Measurements from ENCODE around the gene GID4.

The GID4 gene

DNA sequence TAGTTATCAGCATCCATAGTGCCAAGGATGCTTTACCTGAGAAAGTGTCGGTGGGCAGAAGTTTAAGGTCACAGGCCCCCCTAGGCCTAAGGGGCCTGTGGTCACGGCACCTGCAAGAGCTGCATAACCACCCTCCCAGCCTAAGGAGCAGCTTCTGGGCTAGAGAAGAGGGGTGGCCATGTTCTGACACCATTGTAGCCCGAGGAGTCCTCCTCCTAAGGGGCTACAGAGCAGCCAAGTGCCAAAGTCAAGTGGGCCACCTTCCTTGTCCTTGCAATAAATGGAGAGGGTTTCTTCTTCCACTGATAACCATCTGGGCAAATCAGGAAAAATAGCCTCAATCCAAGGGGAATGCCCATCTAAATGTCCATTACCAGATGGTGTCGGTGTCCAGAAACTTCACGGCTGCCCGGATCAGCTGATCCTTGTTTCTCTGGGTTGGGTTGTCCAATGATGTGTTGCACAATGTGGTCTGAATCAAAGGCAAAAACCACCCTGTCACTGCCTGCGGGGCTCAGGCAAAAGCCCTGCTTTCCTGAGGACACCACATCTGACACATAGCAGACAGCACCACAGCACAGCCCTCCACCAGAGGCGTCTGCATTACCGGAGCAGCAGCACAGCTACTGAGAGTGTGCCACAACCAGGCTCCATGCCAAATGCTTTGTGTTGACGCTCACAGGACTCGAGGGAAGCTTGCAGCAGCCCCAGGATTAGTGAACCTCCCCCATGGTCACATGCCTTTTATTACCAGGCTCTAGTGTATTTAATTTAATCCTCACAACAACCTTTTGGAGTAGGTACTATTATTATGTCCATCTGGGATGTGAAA is 13.0 kb upstream of the GID4 start:
- H3K27me3 Mint-ChIP-seq, result no peaks in the 10 kb centered on the region
- H3K9me3 Mint-ChIP-seq, result no peaks in the 10 kb centered on the region
- no peak overlapping the region for H3K4me3 Mint-ChIP-seq
- ATAC-seq (replicated peaks), result no peak
- H3K4me1 Mint-ChIP-seq, result peaks cover 0 to 5% of the 10 kb centered on the region in 2 donors
- H3K36me3 Mint-ChIP-seq, result peaks cover 12% of the 10 kb centered on the region in 2 donors
- no peak overlapping the region for H3K27ac Mint-ChIP-seq
- no peak for DNase-seq

DNA sequence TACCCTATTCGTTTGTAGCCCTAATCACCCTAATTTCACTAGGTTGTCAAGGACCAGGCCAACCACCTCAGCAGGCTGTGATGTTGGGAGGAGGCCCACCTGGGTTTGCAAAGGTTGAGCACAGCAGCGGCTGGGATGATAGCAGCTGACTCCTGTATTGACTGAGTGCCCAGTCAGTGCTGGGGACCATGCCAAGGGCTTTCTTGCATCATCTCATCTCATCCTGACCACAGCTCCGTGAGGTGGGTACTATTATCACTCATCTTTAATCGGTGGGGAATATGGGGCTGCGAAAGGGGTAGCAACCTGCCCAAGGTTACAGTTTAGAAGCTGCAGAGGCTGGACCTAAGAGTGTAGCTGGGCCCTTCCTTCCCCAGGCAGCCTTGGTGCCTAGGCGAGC is 11.9 kb upstream of the GID4 start:
- no peak for ATAC-seq (replicated peaks)
- DNase-seq, result no peak
- no peaks in the 10 kb centered on the region for H3K9me3 Mint-ChIP-seq
- no peak overlapping the region for H3K4me3 Mint-ChIP-seq
- H3K27me3 Mint-ChIP-seq, result no peaks in the 10 kb centered on the region
- peaks cover 8 to 11% of the 10 kb centered on the region in 2 donors for H3K4me1 Mint-ChIP-seq
- H3K36me3 Mint-ChIP-seq, result peaks cover 7% of the 10 kb centered on the region in 2 donors
- H3K27ac Mint-ChIP-seq, result no peak overlapping the region

DNA sequence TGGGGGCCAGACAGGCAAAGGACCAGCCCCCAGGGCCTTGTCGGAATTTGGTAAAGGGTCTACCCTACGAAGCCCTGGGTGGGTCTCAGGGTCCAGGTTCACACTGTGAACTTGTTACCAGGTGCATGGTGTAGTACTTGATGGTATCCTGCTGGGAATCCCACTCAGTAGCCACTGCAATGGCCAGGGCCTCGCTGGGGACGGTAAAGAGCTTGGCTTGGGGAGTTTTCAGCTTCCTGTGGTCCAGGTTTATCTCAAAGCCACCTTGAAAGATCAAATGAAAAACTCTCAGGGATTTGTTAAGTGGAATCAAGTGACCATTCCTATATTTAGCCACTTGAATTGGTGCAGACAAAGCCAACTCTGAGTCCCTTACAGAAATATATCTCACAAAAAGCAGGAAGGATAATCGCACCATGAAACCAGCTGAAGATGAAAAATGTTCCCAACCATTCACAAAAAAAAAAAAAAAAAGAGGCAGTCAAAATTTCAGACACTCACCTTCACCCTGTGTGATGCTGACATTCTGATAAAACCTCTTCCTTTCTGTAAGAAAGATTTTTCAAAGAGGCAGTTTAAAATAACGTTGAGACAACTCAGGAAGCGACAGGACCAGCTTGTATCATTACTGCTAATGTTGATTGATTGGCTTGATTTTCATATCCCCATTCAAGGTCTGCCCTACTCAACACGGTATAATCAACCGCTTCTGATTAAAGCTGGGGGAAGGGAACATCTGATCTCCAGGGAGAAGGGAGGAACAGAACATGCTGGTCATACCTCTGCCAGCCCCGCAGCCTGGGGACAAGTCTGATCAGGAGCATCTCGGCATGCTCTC is 10.9 kb upstream of the GID4 start:
- H3K4me3 Mint-ChIP-seq, result no peak overlapping the region
- H3K27ac Mint-ChIP-seq, result no peak overlapping the region
- H3K36me3 Mint-ChIP-seq, result peaks cover 7 to 11% of the 10 kb centered on the region in 2 donors
- DNase-seq (no peak), ATAC-seq (replicated peaks) (no peak)
- H3K27me3 Mint-ChIP-seq, result no peaks in the 10 kb centered on the region
- peaks cover 18% of the 10 kb centered on the region in 2 donors for H3K4me1 Mint-ChIP-seq
- no peaks in the 10 kb centered on the region for H3K9me3 Mint-ChIP-seq

DNA sequence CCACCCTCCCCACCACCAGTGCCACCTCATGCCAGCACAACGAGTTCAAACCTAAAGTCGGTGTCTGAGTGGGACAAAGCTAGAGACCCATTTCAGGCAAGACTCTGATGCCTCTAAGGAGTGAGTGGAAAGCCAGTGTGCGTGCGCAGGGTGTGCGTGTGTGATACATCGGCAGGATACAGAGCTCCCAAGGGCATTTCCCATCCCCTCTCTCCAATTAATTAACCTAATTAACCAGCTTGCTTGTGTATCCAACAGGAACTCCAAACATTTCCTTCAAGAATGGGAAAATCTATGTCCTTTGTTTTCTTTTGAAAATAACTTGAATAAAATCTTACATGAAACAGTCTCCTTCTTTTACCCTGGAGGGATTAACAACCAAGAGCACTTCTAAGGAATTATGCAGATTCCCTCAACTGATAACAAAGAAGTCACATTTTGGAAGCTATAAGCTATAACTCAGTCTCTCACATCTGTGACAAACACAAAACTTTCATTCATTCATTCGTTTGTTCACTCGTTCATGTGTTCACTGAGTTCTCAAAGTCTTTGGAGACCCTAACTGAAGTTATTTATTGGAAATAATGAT is 10.2 kb upstream of the GID4 start:
- DNase-seq, result no peak
- Mint-ChIP-seq H3K27ac (no peak overlapping the region), H3K27me3 (no peaks in the 10 kb centered on the region), H3K4me3 (no peak overlapping the region), H3K4me1 (peaks cover 24 to 26% of the 10 kb centered on the region in 2 donors), H3K9me3 (no peaks in the 10 kb centered on the region), H3K36me3 (peaks cover 7 to 11% of the 10 kb centered on the region in 2 donors)
- no peak for ATAC-seq (replicated peaks)

DNA sequence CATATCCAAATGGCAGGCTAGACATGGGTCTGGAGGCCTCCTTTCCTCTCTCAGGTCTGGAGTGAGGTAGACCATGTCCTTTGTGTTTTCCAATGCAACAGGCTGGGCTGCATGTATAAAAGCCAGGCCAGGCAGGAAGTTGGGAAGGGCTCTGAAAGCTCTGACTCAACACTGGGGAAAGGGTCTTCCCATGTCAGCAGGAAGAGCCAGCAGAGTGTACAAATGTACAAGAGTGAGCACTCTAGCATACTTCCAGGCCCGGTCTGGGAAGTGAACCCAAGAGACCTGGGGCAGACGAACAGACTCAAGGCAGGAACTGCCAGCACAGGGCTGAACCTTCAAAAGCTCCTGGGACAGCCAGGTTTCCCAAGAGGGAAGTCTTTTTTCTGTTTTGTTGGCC is 7.3 kb upstream of the GID4 start:
- peak overlapping the region; percentile 14 for H3K27ac Mint-ChIP-seq
- H3K27me3 Mint-ChIP-seq, result no peaks in the 10 kb centered on the region

DNA sequence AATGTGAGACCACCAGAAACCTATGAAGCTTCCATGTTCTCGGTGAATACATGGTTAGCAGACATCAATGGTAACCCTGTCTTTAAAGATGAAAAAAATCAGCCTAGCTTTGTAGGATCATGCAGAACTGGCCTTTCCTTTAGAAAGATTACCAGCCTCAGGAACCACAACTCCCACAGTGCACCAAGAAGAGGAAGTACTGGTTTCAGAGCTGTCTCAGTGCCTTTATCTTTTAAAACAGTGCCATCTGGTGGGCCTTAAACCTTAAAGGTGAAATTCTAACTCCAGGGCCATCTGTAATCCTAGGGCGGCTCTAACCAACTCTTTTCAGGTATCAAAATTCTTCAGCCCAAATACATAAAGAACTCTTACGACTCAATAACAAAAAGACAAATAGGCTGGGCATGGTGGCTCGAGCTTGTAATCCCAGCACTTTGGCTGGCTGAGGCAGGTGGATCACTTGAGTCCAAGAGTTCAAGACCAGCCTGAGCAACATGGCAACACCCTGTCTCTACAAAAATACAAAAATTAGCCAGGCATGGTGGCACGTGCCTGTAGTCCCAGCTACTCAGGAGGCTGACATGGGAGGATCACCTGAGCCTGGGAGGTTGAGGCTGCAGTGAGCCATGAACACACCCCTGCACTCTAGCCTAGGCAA is 5.6 kb upstream of the GID4 start:
- peaks cover 36 to 53% of the 10 kb centered on the region in 2 donors for H3K4me1 Mint-ChIP-seq
- ATAC-seq (replicated peaks) (peak; percentile 82 to 85), DNase-seq (peak; percentile 47)
- H3K4me3 Mint-ChIP-seq, result no peak overlapping the region
- peaks cover 8 to 12% of the 10 kb centered on the region in 2 donors for H3K36me3 Mint-ChIP-seq
- no peaks in the 10 kb centered on the region for H3K27me3 Mint-ChIP-seq
- peak overlapping the region; percentile 69 for H3K27ac Mint-ChIP-seq
- no peaks in the 10 kb centered on the region for H3K9me3 Mint-ChIP-seq

More for the DNA sequence above, 7.3 kb upstream of the GID4 start:
- ATAC-seq (replicated peaks) (no peak), DNase-seq (no peak)
- Mint-ChIP-seq H3K4me3 (no peak overlapping the region), H3K4me1 (peaks cover 24 to 38% of the 10 kb centered on the region in 2 donors), H3K36me3 (peaks cover 9 to 12% of the 10 kb centered on the region in 2 donors), H3K9me3 (no peaks in the 10 kb centered on the region)

DNA sequence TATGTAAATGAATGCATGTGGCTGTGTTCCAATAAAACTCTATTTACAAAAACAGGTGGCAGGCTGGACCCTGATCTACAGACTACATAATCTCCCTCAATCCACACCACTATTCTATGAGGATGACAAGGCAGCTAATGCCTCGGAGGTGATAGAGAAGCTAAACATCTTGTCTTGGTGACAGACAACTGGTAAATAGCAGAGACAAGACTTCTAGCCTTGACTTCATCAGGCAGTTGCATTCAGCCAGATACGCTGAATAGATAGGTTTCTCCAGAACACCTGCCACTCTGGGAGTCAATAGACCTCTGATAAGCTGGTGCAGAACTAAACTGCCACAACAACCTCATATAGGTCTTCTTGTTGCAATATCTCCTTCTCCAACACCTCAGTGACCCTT is 3.5 kb upstream of the GID4 start:
- no peak overlapping the region for H3K27ac Mint-ChIP-seq
- H3K4me1 Mint-ChIP-seq, result peaks cover 43 to 63% of the 10 kb centered on the region in 2 donors

DNA sequence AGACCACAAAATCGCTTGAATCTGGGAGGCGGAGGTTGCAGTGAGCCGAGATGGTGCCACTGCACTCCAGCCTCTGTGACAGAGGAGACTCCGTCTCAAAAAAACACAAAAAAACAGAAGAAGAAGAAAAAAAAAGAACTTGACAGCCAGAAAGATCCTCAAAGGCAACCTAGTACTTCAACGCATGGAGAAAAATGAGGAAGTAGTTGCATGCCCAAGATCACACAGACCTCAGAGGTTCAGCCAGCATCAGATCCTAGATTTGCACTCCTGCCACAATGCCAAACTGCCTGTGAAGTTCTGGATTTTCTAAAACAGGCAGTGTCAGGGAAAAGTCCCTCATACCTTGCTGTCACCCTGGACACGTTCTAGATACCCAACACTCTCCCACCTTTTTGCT is 1.7 kb upstream of the GID4 start:
- peaks cover 8 to 11% of the 10 kb centered on the region in 2 donors for H3K36me3 Mint-ChIP-seq
- peak overlapping the region; percentile 84 for H3K27ac Mint-ChIP-seq
- ATAC-seq (replicated peaks), result no peak
- H3K27me3 Mint-ChIP-seq, result no peaks in the 10 kb centered on the region
- peaks cover 46 to 69% of the 10 kb centered on the region in 2 donors for H3K4me1 Mint-ChIP-seq
- peak overlapping the region; percentile 83 to 87 for H3K4me3 Mint-ChIP-seq
- no peak for DNase-seq
- no peaks in the 10 kb centered on the region for H3K9me3 Mint-ChIP-seq

More for the DNA sequence above, 3.5 kb upstream of the GID4 start:
- H3K4me3 Mint-ChIP-seq, result no peak overlapping the region
- H3K36me3 Mint-ChIP-seq, result peaks cover 8 to 12% of the 10 kb centered on the region in 2 donors
- no peaks in the 10 kb centered on the region for H3K27me3 Mint-ChIP-seq
- no peaks in the 10 kb centered on the region for H3K9me3 Mint-ChIP-seq
- DNase-seq (no peak), ATAC-seq (replicated peaks) (no peak)

DNA sequence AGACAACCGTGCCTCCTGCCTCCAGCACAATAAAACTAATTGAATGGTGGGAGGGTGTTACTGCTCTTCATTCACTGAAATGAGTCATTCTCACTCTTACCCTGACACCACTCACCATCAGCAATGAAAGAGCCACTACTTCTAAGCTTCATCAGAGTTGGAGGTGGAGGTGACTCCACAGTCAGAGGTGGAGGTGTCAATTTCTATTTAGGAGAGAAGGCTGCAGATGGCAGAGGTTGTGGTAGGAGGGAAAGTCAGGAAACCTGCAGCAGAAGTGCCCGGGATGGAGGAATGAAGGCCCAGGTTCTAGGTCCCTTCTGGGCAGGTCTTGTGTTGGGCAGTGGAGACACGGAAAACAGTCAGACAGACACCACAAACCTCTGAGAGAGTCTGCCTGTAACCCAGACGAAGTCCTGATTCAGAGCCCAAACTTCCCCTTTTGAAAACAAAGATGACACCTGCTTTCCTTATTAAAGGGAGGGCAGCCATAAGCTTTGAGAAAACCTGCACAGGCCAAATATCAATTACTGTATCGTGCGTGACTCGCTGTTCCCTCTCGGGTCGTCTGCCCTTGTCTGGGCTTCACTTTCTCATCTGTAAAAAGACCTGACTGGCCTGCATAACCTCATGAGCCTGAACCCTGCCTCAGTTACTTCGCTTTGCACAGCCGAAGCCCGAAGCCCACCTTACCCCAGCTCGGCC is 908 bp upstream of the GID4 start:
- H3K9me3 Mint-ChIP-seq, result no peaks in the 10 kb centered on the region
- H3K27me3 Mint-ChIP-seq, result no peaks in the 10 kb centered on the region
- DNase-seq, result peak; percentile 42
- H3K4me1 Mint-ChIP-seq, result peaks cover 43 to 66% of the 10 kb centered on the region in 2 donors
- peak; percentile 49 to 56 for ATAC-seq (replicated peaks)
- peak overlapping the region; percentile 83 to 87 for H3K4me3 Mint-ChIP-seq
- H3K27ac Mint-ChIP-seq, result peak overlapping the region; percentile 84
- H3K36me3 Mint-ChIP-seq, result peaks cover 8 to 11% of the 10 kb centered on the region in 2 donors

DNA sequence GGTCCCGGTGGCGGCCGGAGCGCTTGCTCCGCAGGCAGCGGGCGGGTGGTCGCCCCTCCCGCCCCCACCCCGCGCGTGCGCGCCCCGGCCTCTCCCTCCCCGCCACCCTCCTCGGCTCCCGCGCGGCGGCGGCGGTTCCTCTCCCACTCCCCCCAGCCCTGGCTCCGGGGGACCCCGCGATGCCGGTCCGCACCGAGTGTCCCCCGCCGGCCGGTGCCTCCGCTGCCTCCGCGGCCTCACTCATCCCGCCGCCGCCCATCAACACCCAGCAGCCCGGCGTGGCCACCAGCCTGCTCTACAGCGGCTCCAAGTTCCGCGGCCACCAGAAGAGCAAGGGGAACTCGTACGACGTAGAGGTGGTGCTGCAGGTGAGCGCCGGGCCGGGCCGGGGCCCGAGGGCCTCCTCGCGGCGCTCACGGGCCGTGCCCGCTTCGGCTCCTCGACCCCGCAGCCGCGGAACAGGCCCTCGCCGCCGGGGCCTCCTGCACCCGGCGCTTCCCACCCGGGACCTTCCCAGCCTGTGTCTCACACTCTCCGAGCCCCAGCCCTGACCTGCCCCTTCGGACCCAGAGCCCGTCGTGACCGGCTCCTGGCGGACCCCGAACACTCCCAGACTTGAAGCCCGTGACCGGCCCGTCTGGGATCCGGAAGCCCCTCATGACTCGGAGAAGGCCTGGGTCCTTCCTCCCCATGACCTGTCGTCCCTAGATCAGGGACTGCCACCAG is 490 bp downstream of the GID4 start:
- Mint-ChIP-seq H3K27me3 (no peaks in the 10 kb centered on the region), H3K9me3 (no peaks in the 10 kb centered on the region), H3K4me3 (peak overlapping the region; percentile 83 to 91), H3K27ac (peak overlapping the region; percentile 94), H3K4me1 (peaks cover 37 to 59% of the 10 kb centered on the region in 2 donors), H3K36me3 (peaks cover 8 to 11% of the 10 kb centered on the region in 2 donors)
- ATAC-seq (replicated peaks), result peak; percentile 35 to 41
- no peak for DNase-seq

DNA sequence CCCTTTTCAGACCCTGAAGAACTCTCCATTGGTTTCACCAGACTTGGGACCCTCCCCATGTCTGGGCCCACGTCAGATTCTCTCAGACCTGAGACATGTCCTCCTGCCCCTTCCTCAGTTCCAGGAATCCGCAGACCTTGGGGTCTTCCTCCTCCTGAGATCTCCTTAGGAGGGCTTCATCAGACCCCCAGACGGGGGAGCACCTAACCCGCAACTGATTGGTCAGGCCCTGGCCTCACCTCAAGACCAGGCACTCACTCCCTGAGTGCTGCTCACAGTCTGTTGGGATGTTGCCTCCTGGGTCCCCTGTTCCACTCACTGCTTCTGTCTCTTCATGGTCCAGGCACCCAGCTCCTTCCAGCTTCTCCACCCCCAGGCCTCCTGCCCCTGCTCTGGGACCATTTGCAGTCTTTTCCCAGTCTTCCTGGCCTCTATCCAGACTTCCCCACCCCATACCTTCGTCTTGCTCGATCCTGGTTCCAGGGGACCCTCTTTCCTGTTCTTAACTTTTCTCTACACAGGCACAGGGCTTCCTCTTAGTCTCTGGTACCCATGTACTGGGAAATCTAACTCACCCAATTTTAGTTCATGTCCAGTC is 1.2 kb downstream of the GID4 start:
- DNase-seq (no peak), ATAC-seq (replicated peaks) (no peak)
- Mint-ChIP-seq H3K27me3 (no peaks in the 10 kb centered on the region), H3K4me1 (peaks cover 37 to 59% of the 10 kb centered on the region in 2 donors), H3K4me3 (peak overlapping the region; percentile 83 to 91), H3K27ac (peak overlapping the region; percentile 94), H3K9me3 (no peaks in the 10 kb centered on the region), H3K36me3 (peaks cover 8 to 11% of the 10 kb centered on the region in 2 donors)

DNA sequence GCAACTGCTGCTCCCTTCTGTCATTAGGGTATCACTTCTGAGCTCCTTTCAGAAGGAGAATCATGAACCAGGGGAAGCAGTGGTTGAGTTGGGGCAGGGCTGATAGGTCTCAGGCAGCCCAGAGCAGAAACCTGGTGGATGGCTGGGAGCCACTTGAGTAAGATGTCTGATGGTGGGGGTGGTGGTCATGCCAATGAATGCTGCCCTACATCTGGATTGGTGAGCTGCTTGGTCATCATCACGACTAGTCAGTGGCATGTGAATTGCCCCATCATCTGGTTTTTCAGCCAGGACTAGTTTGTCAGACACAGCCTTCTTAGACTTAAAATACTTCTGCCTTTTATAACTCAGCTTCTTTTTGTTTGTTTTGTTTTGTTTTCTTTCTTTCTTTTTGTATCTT is 2.6 kb downstream of the GID4 start:
- ATAC-seq (replicated peaks), result no peak
- no peaks in the 10 kb centered on the region for H3K27me3 Mint-ChIP-seq
- peaks cover 5 to 8% of the 10 kb centered on the region in 2 donors for H3K36me3 Mint-ChIP-seq
- no peak overlapping the region for H3K27ac Mint-ChIP-seq
- peaks cover 33 to 55% of the 10 kb centered on the region in 2 donors for H3K4me1 Mint-ChIP-seq
- DNase-seq, result no peak
- no peak overlapping the region for H3K4me3 Mint-ChIP-seq
- H3K9me3 Mint-ChIP-seq, result no peaks in the 10 kb centered on the region
